CMK (cell line): ENCODE data around the gene HOXD12.

Source experiments
- DNase-seq: peaks from one replicate; pipeline ENCODE4 v3.0.0-alpha.2; 2010; ENCODE audit warnings: low read depth

The HOXD12 gene

DNA sequence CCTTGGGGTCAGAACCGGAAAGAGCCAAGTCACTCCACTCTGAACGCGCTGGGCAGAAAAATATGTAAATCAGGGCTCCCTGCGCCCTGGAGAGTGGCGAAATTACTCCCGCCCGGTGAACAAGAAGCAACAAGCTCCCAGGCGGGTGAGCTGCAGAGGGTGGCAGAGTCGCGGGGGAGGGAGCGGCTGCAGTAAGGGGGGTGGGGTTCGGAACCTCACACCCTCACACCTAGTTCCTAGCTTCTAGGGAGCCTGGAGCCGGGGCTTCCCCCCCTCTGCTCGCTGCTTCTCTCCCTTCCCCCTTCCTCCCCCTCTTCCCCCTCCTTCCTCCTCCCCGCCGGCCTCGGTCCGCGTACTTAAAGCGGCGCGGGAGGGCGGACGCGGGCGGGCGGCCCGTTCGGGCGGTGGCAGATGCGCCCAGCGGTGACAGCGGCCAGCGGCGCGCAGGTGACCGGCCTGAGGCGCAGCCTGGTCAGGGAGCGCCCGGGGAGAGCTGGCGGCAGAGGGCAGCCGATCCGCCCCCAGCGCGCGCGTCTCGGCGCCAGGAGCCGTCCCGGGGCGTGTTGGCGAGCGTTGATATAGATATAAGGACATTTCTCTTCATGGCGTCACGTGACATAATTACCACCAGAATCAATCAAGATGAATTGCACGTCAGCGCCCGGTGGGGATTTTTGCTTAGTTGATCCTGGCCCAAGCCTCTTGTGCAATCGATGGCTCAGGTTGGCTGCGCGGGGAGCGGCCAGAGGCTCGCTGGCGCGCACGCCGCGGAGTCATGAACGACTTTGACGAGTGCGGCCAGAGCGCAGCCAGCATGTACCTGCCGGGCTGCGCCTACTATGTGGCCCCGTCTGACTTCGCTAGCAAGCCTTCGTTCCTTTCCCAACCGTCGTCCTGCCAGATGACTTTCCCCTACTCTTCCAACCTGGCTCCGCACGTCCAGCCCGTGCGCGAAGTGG, 7.3 kb downstream of the HOXD12 start, which contains the start of gene HOXD11:
Gene HOXD11 (plus strand): TSS at position 700 of the 959 bp plus-strand sequence. CDS start 76 bp downstream, at position 776.
- DNase-seq: no peak

DNA sequence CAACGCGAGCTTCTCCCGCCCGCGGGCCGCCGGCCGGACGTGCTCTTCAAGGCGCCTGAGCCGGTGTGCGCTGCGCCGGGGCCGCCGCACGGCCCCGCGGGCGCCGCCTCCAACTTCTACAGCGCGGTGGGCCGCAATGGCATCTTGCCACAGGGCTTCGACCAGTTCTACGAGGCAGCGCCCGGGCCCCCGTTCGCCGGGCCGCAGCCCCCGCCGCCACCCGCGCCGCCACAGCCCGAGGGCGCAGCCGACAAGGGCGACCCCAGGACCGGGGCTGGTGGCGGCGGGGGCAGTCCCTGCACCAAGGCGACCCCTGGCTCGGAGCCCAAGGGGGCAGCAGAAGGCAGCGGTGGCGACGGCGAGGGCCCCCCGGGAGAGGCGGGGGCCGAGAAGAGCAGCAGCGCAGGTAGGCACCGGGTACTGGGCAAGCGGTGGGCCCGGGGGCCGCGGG, 8.2 kb downstream of the HOXD12 start:
- no peak for DNase-seq

DNA sequence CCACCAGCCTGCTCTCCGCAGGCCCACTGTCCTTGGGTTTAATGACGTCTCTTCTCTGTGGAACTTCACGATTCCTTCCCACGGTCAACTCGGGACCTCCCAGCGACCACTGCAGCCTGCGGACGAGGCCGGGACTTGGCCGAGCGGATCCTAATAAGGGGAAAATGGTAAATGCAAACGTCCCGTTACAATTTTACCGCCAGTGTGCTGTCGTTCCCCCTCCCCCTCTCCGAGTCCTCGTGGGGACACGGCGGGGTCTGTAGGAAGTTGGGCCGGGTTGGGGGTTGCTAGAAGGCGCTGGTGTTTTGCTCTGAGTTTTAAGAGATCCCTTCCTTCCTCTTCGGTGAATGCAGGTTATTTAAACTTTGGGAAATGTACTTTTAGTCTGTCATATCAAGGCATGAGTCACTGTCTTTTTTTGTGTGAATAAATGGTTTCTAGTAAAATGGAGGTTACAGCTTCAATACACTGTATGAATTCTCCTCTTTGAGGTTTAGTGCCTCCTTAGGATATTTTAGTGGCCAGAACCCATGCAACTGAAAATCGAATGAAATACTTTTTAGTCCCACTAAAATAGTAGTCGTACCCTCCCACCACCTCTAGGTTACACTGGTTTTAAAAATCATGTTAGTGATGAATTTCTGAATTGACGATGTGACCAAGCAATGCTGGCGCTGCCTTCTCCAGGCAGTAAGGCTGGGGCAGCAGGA, 9.8 kb downstream of the HOXD12 start:
- DNase-seq: no peak

- DNase-seq: no peak
Observed at GRCh38 chr2:176109946-176110345, 10.4 kb downstream of the HOXD12 start.

DNA sequence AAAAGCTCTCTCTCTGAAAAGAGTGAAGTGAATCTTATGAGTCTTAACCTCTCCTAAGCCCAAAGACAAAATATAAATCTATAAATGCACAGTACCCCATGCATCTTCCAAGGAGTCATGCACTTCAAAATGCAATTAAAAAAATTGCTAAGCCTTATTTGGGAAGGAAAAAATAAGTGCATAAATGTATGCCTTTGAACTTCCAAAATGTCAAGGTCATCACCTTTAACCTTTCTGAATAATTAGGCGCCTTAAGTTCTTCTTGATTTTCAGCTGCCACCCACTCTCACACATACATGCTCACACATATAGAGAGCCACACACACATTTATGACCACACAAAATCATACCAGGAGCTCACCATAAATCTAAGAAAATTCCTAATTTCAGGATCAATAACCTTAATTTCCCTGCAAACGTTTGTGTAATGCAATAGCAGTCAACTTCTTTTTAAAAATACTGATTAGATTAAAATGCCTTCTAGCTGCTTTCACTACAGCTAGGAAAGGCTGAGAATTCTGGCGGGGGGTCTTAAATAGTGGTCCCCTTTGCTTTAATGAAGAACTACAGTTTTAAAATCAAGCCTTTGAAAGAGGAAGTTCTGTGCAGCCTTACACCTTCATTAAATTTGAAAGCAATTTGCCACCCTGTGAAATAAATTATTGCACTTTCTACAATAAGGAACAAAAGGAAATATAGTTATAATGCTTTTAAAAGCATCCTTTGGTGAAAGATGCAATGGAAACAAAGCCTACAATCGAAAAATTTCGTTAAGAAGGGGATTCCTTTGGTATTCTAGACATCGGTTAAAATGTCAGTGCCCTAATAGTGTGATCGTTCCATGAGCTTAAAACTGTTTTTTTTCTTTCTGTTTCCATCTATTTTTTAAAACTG, 11.1 kb downstream of the HOXD12 start:
- no peak for DNase-seq

- no peak for DNase-seq
Observed at GRCh38 chr2:176111309-176111663, 11.7 kb downstream of the HOXD12 start.

- no peak for DNase-seq
Observed at GRCh38 chr2:176111846-176112374, 12.3 kb downstream of the HOXD12 start.

DNA sequence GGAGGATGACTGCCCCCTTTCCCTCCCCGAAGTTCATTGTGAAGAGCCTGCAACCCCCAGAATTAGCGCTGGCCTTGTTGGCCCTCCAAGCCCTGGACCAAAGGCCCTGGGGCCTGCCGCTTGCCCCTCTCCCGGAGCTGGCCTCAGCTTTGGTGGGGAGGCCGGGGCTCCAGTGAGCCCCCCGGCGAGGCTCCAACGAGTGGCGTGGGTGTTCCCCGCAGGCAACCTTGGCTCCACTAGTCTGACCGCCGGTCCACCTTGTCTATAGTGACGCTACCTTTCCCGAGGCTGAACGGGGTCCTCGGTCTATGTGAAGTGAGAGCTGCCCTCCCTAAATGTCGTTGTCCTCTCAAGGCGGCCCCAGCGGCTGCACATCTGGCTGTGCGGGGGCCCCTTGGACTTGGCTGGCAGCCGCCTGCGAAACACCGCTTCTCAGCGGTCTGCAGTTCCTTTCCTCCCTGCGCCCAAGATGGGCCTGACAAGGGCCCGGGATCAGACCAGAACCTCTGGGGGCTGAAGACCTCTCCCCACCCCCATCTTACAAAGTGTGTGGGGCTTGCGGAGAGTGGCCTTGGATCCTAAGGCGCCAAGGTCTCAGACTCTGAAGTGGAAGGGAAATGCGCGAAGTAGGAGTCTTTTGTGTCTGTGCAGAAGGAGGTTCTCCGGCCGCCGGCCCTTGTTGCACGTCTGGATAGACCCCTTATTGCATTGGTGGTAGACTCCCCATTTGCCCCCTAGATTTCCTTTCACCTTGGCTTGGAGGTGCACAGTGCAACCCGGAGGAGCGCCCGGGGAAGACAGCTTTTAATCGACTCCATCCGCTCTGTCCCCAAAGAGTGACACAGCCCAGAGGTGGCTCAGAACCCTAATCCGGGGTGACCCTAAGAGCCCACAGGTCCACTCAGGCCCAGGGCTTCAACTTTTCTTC, 13.0 kb downstream of the HOXD12 start:
- DNase-seq: no peak

DNA sequence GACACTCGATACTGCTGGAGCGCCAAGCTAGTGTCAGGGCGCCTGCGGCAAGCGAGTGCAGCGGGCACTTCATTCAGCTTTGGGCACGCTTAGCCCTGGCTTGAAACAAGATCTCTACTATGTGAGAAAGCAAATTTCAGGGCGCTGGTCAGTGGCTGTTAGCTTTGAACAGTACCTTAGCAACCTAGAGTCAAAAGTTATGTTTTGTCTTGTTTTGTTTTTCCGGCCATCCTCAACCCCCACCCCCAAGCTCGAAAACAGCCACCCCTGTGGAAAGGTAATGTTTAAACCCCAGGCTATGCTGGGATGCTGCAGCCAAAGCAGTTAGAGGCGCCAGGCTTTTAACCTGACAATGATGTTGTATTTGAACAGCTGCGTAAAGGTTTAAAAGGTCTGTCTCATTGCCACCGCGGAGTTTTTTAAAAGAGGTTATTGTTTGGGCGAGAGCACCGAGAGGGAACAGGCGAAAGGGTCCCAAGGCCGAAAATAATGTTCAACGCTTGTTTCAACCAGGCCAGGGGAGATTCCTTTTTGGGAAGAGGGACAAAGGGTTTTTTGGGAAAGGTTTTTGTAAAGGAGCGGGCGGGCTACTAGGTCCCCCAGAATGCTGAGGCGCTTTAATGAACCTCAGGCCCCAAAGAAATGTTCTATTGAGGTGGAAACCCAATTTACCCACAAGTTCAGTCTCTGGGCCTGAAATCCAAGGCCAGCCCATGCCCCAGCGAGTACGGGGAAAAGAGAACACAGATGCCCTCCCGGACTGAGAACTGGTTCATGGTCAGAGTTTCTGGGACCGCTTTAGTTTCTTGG, 14.7 kb downstream of the HOXD12 start:
- no peak for DNase-seq

- no peak for DNase-seq
Observed at GRCh38 chr2:176114930-176115625, 15.5 kb downstream of the HOXD12 start.

DNA sequence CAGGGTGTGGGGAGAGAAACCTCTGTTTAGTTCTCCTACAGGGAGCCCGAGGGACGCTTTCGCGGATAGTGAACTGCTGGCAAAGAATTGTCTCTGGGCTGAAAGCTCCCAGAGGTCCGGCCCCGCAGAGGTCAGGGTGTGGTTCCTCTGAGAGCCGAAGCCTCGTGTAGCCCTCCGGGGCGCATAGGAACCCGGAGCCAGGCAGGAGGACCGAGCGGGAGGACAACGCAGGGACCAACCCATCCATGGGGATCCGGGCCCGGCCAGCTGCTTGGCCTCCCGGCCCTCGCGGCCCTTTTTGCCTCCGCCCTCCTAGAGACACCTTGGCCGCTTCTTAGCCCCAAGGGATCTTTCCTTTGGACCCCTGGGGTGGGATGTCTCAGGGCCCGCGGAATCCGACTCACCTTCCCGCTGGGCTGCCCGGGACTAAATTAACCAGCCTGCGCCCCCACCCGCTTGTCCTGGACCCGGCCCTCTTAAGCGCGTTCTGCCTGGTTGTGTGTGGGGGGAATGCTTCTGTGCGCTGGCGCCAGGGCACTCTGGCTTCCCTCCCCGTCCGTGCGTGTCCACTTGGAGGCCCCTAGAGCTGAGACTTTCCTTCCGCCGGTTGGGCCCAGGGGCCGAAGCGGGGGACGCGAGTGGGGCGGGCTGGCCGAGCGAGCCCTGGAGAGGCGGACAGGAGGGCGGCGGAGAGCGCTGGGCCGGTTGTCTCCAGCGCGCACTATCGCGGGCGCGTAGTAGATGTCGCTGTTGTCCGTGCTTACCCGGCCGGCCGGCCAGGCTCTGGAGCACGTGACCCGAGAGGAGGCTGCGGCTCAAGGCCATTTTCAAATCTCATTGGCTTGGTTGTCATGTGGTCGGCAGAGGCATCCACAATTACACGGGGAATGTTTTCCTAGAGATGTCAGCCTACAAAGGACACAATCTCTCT, 16.6 kb downstream of the HOXD12 start, which contains the start of gene HOXD10:
Gene HOXD10 (plus strand): TSS at position 896 of the 931 bp plus-strand sequence. CDS start 56 bp downstream, outside the sequence.
- DNase-seq: no peak

GRCh38 chr2:176117162-176117822, 17.7 kb downstream of the HOXD12 start:
- no peak for DNase-seq

- DNase-seq: no peak
Observed at GRCh38 chr2:176117823-176118371, 18.3 kb downstream of the HOXD12 start.

- DNase-seq: no peak
Observed at GRCh38 chr2:176118601-176119339, 19.2 kb downstream of the HOXD12 start.

DNA sequence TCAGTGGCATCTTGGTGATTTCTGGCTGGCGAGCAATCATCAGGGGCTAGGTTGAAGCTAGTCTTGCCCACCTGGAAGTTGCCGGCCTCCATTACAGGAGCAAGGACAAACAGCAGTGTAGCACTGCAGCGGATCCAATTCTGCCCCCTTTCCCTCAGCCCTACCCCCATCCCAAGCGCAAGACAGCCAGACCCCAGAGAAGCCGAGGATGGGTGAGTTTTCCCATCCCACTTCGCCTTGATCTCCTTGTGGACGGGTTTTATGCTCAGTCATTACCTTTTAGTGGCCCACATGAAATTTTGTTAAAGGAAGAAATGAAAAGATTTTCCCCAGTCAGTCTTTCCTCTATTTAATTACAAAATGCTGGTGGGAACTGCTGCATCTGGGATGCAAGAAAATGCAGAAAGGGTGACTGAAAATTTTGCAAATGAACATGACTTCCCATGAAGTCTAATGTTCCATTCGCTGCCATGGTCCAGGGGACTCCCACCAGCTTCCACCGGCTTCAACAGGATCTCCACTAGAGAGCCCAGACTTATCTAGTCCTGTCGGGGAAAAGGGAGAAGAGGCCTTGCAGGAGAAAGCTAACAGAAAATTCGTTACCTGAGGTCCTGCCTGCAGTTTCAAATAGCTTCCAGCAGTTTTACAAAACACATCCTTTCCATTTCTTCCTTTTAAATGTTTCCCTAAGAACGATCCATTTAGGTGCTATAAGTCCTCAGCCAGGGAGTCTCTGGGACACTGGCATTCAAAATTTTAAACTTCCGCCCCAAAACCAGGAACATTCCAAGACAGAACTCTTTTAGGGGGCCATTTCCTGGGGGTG, 21.0 kb downstream of the HOXD12 start:
- no peak for DNase-seq
